DND-41 (cell line): Measurements from ENCODE around the gene GMPR.
A peak's percentile ranks its signal among the peaks of the same experiment; 100 is the strongest.

ENCODE experiments used
- ATAC-seq: fragments of 200-7000 bp; cut with Tn5 transposase; 3 replicates; pipeline ENCODE4 v1.9.1; 2021; ENCODE audit warnings: low read depth; ENCODE audit not compliant: insufficient read depth
- DNase-seq: peaks from one replicate; pipeline ENCODE4 v3.0.0-alpha.2; 2020
- H2AFZ ChIP-seq: 2 replicates; pipeline ENCODE4 v1.6.0; 2012; ENCODE audit warnings: low read depth, low read length
- H3K27ac ChIP-seq: 2 replicates; pipeline ENCODE4 v1.5.1; 2012; ENCODE audit warnings: low read length, inconsistent platforms
- H3K27me3 ChIP-seq: fragments of 200-600 bp; sonication (generic); 2 replicates; pipeline ENCODE4 v1.6.0; 2012; ENCODE audit warnings: low read length, mild to moderate bottlenecking, inconsistent platforms; ENCODE audit not compliant: insufficient read depth, poor library complexity
- H3K36me3 ChIP-seq: 2 replicates; pipeline ENCODE4 v1.5.1; 2012; ENCODE audit warnings: low read length, inconsistent platforms; ENCODE audit not compliant: insufficient read depth
- H3K4me1 ChIP-seq: 2 replicates; pipeline ENCODE4 v1.5.1; 2012; ENCODE audit warnings: mild to moderate bottlenecking, low read length; ENCODE audit not compliant: insufficient read depth
- H3K4me2 ChIP-seq: 2 replicates; pipeline ENCODE4 v1.6.0; 2012; ENCODE audit warnings: mild to moderate bottlenecking, moderate library complexity, low read length, inconsistent platforms; ENCODE audit not compliant: insufficient read depth
- H3K4me3 ChIP-seq, 2 experiments: fragments of 200-600 bp in 1 of 2; shearing (Covaris generic) in 1 of 2; 2 replicates each; pipeline ENCODE4 v1.5.1; 2012 to 2016; ENCODE audit warnings: inconsistent platforms in 2 of 2, low read length in 2 of 2, mild to moderate bottlenecking in 2 of 2, low read depth in 1 of 2, moderate library complexity in 1 of 2
- H3K79me2 ChIP-seq: 2 replicates; pipeline ENCODE4 v1.6.0; 2012; ENCODE audit warnings: low read length, inconsistent platforms; ENCODE audit not compliant: insufficient read depth
- H3K9ac ChIP-seq: 2 replicates; pipeline ENCODE4 v1.6.0; 2012; ENCODE audit warnings: low read depth, mild to moderate bottlenecking, inconsistent platforms, low read length, moderate library complexity
- H3K9me3 ChIP-seq: 2 replicates; pipeline ENCODE4 v1.5.1; 2012; ENCODE audit warnings: low read length, moderate library complexity, mild to moderate bottlenecking, inconsistent platforms; ENCODE audit not compliant: insufficient read depth, severe bottlenecking
- H4K20me1 ChIP-seq: 2 replicates; pipeline ENCODE4 v1.6.0; 2012; ENCODE audit warnings: low read length; ENCODE audit not compliant: insufficient read depth
- CTCF ChIP-seq: IDR thresholded peaks from 2 replicates; pipeline ENCODE4 v1.5.1; 2012; ENCODE audit warnings: borderline replicate concordance, low read length, moderate library complexity, mild to moderate bottlenecking; ENCODE audit not compliant: poor library complexity, severe bottlenecking; ENCODE audit errors: extremely low read depth
- EZH2 ChIP-seq: IDR thresholded peaks from 3 replicates; pipeline ENCODE4 v1.6.1; 2012; ENCODE audit warnings: borderline replicate concordance, low read depth, mild to moderate bottlenecking, moderate library complexity, low read length, inconsistent platforms; ENCODE audit not compliant: severe bottlenecking

Gene GMPR

DNA sequence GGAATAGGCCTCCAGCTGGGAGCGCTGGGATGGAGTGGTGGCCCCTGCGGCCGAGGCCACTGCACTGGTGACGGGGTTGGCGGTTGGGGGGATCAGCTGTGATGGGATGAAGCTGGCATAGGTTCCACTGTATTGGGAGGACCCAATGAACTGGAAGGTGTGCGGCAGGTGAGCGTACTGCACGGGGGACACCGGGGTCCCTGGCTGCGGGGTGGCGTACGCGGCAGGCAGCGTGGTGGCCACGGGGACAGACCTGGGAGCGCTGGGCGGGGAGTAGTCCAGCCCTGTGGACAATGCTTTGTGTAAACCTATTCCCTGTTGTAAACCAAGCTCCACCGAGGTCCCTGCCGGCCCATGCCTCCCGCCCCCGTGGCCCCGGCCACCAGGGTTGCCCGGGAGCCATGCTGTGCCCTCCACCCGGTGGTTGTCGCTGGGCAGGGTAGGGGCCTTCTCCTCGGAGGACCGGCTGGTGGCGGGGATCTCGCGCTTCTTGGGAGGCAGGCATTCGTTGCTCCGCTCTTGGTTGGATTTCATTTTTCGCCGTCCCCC lies 89.5 kb downstream of the GMPR start:
- peaks cover 3% of the 10 kb centered on the region; the same call in 1 of the 2 replicates for H3K36me3 ChIP-seq
- H3K27me3 ChIP-seq: no peaks in the 10 kb centered on the region
- DNase-seq: no peak
- no peak overlapping the region for H3K27ac ChIP-seq
- H3K9me3 ChIP-seq: no peaks in the 10 kb centered on the region
- H3K4me1 ChIP-seq: peaks cover 6% of the 10 kb centered on the region
- H3K79me2 ChIP-seq: no peaks in the 10 kb centered on the region
- no peak overlapping the region for H3K4me3 ChIP-seq
- TF ChIP-seq CTCF: no peak
- TF ChIP-seq EZH2: no peak
- no peak for ATAC-seq
- no peak overlapping the region for H2AFZ ChIP-seq
- H3K4me2 ChIP-seq: no peak overlapping the region
- no peaks in the 10 kb centered on the region for H4K20me1 ChIP-seq
- no peak overlapping the region for H3K9ac ChIP-seq

DNA sequence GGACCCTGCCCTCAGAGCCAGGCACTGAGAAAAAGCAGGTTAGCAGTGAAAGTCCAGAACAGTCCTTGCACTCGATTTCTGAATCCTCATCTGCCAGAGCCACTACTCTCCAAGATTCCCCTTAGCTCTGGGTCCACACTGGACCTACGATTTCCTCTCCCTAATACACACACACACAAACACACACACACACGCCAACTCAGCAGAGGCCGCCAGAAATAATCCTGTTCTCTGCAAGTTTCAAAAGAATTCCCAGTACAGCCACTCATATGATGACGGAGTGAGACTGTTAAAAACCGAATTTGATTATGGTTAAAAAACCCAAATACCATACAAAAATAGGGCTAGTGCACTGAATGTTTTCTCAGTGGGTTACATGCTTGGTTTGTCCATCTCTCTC lies 90.8 kb downstream of the GMPR start:
- peaks cover 3% of the 10 kb centered on the region; the same call in 1 of the 2 replicates for H3K36me3 ChIP-seq
- H3K4me1 ChIP-seq: peaks cover 2% of the 10 kb centered on the region; the same call in 1 of the 2 replicates
- no peak overlapping the region for H3K9ac ChIP-seq
- no peak for ATAC-seq
- H3K4me3 ChIP-seq: no peak overlapping the region
- no peaks in the 10 kb centered on the region for H4K20me1 ChIP-seq
- TF ChIP-seq EZH2: no peak
- no peak for TF ChIP-seq CTCF
- no peaks in the 10 kb centered on the region for H3K27me3 ChIP-seq
- H3K4me2 ChIP-seq: no peak overlapping the region
- H3K79me2 ChIP-seq: no peaks in the 10 kb centered on the region
- no peak overlapping the region for H2AFZ ChIP-seq
- no peaks in the 10 kb centered on the region for H3K9me3 ChIP-seq
- DNase-seq: no peak
- H3K27ac ChIP-seq: no peak overlapping the region

DNA sequence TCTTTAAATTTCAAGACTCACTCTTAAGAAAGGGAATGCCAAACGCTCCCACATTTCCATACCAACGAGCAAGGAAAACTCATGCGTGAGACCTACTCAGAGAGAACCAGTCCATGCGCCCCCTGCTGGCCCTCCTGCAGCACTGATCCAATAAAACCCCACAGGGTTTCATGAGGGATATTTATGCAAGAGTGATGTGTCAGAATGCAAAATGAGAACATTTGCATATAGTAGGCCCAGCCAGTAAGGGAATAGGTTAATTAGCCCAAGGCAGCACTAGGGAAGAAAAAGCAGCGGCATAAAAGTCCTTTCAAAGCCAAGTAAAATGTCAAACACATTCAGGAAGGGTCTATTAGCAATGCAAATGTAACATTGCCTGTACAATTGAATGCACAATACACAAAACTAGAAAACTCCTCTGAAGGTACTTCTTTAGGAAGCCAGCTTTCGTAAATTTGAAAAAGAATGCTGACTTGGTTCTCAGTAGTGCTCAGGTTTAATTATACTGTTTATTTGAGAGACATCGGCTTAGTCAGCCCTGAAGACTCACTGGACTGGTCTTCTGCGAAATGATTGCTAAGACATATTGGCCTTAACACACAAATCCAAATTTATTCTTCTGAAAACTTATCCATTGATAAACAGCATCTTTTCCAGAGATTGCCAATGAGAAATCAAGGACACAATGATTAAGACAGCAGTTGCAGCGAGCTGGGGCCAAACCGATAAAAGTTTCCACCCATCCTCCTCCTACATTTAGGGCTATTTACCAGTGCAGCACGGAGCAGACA lies 93.2 kb downstream of the GMPR start:
- TF ChIP-seq EZH2: no peak
- peak; percentile 89 for TF ChIP-seq CTCF
- no peak overlapping the region for H3K9ac ChIP-seq
- H3K27me3 ChIP-seq: no peaks in the 10 kb centered on the region
- H4K20me1 ChIP-seq: no peaks in the 10 kb centered on the region
- H3K79me2 ChIP-seq: no peaks in the 10 kb centered on the region
- no peak overlapping the region for H2AFZ ChIP-seq
- DNase-seq (peak; percentile 33), ATAC-seq (peak; percentile 80)
- peaks cover 2% of the 10 kb centered on the region; the same call in 1 of the 2 replicates for H3K4me1 ChIP-seq
- peaks cover under 1% of the 10 kb centered on the region; the same call in 1 of the 2 replicates for H3K36me3 ChIP-seq
- H3K27ac ChIP-seq: no peak overlapping the region
- H3K4me3 ChIP-seq: no peak overlapping the region
- no peaks in the 10 kb centered on the region for H3K9me3 ChIP-seq
- no peak overlapping the region for H3K4me2 ChIP-seq
